ENCODE data around the gene TCP1.

DNA sequence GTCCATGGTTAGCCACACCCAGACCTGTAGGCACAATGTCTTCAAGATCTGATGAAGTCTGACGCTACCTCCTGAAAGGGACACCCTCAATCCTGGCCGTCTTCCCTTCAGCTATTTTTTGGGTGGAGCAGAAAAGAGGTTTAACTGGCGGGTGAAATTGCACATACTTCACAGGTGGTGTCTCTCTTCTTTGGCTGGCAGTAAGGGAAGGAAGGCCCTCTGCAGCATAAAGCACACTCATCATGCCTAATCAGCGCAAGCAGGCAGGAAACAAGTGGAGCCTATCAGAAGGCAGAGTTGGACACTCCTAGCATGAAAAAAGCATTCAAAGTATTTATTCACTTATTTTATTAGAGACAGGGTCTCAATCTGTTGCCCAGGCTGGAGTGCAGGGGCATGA lies 43.5 kb upstream of the TCP1 start:
- TF ChIP-seq, protein P1, sequence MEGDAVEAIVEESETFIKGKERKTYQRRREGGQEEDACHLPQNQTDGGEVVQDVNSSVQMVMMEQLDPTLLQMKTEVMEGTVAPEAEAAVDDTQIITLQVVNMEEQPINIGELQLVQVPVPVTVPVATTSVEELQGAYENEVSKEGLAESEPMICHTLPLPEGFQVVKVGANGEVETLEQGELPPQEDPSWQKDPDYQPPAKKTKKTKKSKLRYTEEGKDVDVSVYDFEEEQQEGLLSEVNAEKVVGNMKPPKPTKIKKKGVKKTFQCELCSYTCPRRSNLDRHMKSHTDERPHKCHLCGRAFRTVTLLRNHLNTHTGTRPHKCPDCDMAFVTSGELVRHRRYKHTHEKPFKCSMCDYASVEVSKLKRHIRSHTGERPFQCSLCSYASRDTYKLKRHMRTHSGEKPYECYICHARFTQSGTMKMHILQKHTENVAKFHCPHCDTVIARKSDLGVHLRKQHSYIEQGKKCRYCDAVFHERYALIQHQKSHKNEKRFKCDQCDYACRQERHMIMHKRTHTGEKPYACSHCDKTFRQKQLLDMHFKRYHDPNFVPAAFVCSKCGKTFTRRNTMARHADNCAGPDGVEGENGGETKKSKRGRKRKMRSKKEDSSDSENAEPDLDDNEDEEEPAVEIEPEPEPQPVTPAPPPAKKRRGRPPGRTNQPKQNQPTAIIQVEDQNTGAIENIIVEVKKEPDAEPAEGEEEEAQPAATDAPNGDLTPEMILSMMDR (IDR thresholded peaks at IDR 0.05) = no peak
- no peak for TF ChIP-seq POLR2A (IDR thresholded peaks at IDR 0.05)

Measured in breast epithelium (tissue), 3 donors.